ENCODE data around the gene SENP3. TPM values are rescaled to one million over a fixed set of nuclear protein-coding genes. Genes with fewer than 3 reads are reported as not detected.

The SENP3 gene
- total RNA-seq (2021; ENCODE audit: unreplicated experiment) (63.7 TPM), Bru-seq, nascent RNA (percentile 71 among the genes with signal in this experiment), BruChase-seq, experiment 1, labeled RNA remaining after a 2-hour chase (percentile 87 among the genes with signal in this experiment), BruChase-seq, experiment 2, labeled RNA remaining after a 6-hour chase (percentile 96 among the genes with signal in this experiment)
- 68.6 TPM for polyA plus RNA-seq (2012; ENCODE audit: insufficient read length)
- long read RNA-seq, transcript SENP3-205 (1 exons, 527 nt) = major isoform, 45 of 143 reads
- long read RNA-seq, transcript SENP3-201 (11 exons, 2,611 nt) = major isoform, 45 of 143 reads
- long read RNA-seq, partial matches to known transcripts = 40 of 143 reads
- long read RNA-seq, other reads (novel, unspliced or antisense) = 13 of 143 reads

GRCh38 chr17:7561589-7562207 lies at the start of gene SENP3:
Gene SENP3 (plus strand): TSS chr17:7561919. CDS start chr17:7563077, 1,158 bp downstream.
- Histone ChIP-seq H3K9me3 (ENCODE audit: control insufficient read depth, insufficient read depth, low read depth, low read length) (no peaks in the 10 kb centered on the region), H3K27me3 (ENCODE audit: control insufficient read depth, insufficient read depth, low read length) (no peaks in the 10 kb centered on the region), H3K4me1 (ENCODE audit: control insufficient read depth, insufficient read depth, low read length) (peaks cover 30% of the 10 kb centered on the region), H3K27ac (ENCODE audit: low read length) (peak within 1 kb of the TSS; percentile 89), H3K36me3 (ENCODE audit: control insufficient read depth, insufficient read depth, low read length) (peaks cover 4% of the 10 kb centered on the region), H3K4me3 (ENCODE audit: low read depth in 2 of 2, low read length in 2 of 2) (peak within 1 kb of the TSS; percentile 75 to 80)
- BruUV-seq (replicated peaks) = no TSS peak
- ChIA-PET CTCF (interaction anchor here (0.5 to 2.0 kb wide), 2 partner anchors 9 to 208 kb away, joined by 5 to 7 read pairs; no protein-coding TSS in a partner anchor), POLR2A (no interaction called here)
- peak; percentile 87 for ATAC-seq
- TF ChIP-seq SIN3A (IDR thresholded peaks at IDR 0.05; ENCODE audit: borderline replicate concordance, insufficient read depth, low read depth, low read length) = no peak; the same call in 1 of the 2 replicates
- no peak for TF ChIP-seq CTCF (IDR thresholded peaks at IDR 0.05)
- TF ChIP-seq REST (IDR thresholded peaks at IDR 0.05; ENCODE audit: insufficient read depth in 1 of 2, low read depth in 2 of 2, low read length in 1 of 2) = peak in 1 of 2 experiments; percentile 48; a peak in 1 of 4 replicates
- peak; percentile 48; the same call in 1 of the 2 replicates for TF ChIP-seq POLR2AphosphoS5 (IDR thresholded peaks at IDR 0.05; ENCODE audit: low read depth, low read length)
- no peak for TF ChIP-seq TCF7L2 (IDR thresholded peaks at IDR 0.05; ENCODE audit: low read depth, low read length)
- no peak for DNase-seq (ENCODE audit: low read depth, low spot score)
- intact Hi-C loops (cut with micrococcal nuclease; ENCODE audit: unreplicated experiment) (no loop called here), in situ Hi-C loops (cut with HindIII; ENCODE audit: low pct_unique_long_range_greater_than_20kb, low sequenced_read_pairs) (no loop called here)

GRCh38 chr17:7512105-7512504 lies 49.6 kb upstream of the SENP3 start:
- Histone ChIP-seq H3K4me1 (ENCODE audit: control insufficient read depth, insufficient read depth, low read length) (no peaks in the 10 kb centered on the region), H3K9me3 (ENCODE audit: control insufficient read depth, insufficient read depth, low read depth, low read length) (no peaks in the 10 kb centered on the region), H3K36me3 (ENCODE audit: control insufficient read depth, insufficient read depth, low read length) (peaks cover 10% of the 10 kb centered on the region), H3K27ac (ENCODE audit: low read length) (no peak overlapping the region), H3K4me3 (ENCODE audit: low read depth in 2 of 2, low read length in 2 of 2) (no peak overlapping the region), H3K27me3 (ENCODE audit: control insufficient read depth, insufficient read depth, low read length) (no peaks in the 10 kb centered on the region)
- ChIA-PET POLR2A (no interaction called here), CTCF (no interaction called here)
- in situ Hi-C loops (cut with HindIII; ENCODE audit: low pct_unique_long_range_greater_than_20kb, low sequenced_read_pairs) (no loop called here), intact Hi-C loops (cut with micrococcal nuclease; ENCODE audit: unreplicated experiment) (no loop called here)
- ATAC-seq (no peak), DNase-seq (ENCODE audit: low read depth, low spot score) (no peak)
- TF ChIP-seq REST (IDR thresholded peaks at IDR 0.05; ENCODE audit: insufficient read depth in 1 of 2, low read depth in 2 of 2, low read length in 1 of 2) = no peak
- no peak for TF ChIP-seq CTCF (IDR thresholded peaks at IDR 0.05)
- TF ChIP-seq SIN3A (IDR thresholded peaks at IDR 0.05; ENCODE audit: borderline replicate concordance, insufficient read depth, low read depth, low read length) = no peak
- TF ChIP-seq TCF7L2 (IDR thresholded peaks at IDR 0.05; ENCODE audit: low read depth, low read length) = no peak
- no peak for TF ChIP-seq POLR2AphosphoS5 (IDR thresholded peaks at IDR 0.05; ENCODE audit: low read depth, low read length)
- BruUV-seq (replicated peaks) = no TSS peak

Measured in Panc1 (cell line).